ENCODE measurements around the gene TRIM27.
"Not testable (repeated sequence)": the region's sequence is repeated elsewhere in the genome, so short reads cannot be mapped to it uniquely, and the experiment has no call there.

GRCh38 chr6:28854405-28854804 lies 69.4 kb downstream of the TRIM27 start:
- TF ChIP-seq, protein P1, sequence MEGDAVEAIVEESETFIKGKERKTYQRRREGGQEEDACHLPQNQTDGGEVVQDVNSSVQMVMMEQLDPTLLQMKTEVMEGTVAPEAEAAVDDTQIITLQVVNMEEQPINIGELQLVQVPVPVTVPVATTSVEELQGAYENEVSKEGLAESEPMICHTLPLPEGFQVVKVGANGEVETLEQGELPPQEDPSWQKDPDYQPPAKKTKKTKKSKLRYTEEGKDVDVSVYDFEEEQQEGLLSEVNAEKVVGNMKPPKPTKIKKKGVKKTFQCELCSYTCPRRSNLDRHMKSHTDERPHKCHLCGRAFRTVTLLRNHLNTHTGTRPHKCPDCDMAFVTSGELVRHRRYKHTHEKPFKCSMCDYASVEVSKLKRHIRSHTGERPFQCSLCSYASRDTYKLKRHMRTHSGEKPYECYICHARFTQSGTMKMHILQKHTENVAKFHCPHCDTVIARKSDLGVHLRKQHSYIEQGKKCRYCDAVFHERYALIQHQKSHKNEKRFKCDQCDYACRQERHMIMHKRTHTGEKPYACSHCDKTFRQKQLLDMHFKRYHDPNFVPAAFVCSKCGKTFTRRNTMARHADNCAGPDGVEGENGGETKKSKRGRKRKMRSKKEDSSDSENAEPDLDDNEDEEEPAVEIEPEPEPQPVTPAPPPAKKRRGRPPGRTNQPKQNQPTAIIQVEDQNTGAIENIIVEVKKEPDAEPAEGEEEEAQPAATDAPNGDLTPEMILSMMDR (IDR thresholded peaks at IDR 0.05), result not testable (repeated sequence)
- TF ChIP-seq POLR2A (IDR thresholded peaks at IDR 0.05), result not testable (repeated sequence)
